Measurements from ENCODE around the gene IQCH. TPM values are rescaled to one million over a fixed set of nuclear protein-coding genes. Genes with fewer than 3 reads are reported as not detected.

IQCH gene
- total RNA-seq, 1 experiment from 2014 or later = 1.1 TPM

- no peak overlapping the region for H3K27ac ChIP-seq (ENCODE audit: insufficient read length, low read depth, low read length)
- peaks cover 21% of the 10 kb centered on the region for H3K27me3 Mint-ChIP-seq (ENCODE audit: low read depth)
- H3K4me1 ChIP-seq (ENCODE audit: insufficient read depth, low read length) = no peaks in the 10 kb centered on the region
- no peaks in the 10 kb centered on the region for H3K9me3 ChIP-seq (ENCODE audit: control insufficient read depth, low read depth, low read length)
- H2BK12ac ChIP-seq (ENCODE audit: insufficient read length, low read depth, low read length) = no peak overlapping the region
- no peak overlapping the region for H3K23ac ChIP-seq (ENCODE audit: insufficient read length, low read depth, low read length)
- no peak overlapping the region for H4K91ac ChIP-seq (ENCODE audit: insufficient read length, low read depth, low read length)
- no peak overlapping the region for H2AFZ ChIP-seq (ENCODE audit: low read length)
- H3K79me2 ChIP-seq (ENCODE audit: insufficient read depth, low read length) = no peaks in the 10 kb centered on the region
- no peak overlapping the region for H2BK15ac ChIP-seq (ENCODE audit: low read depth, low read length)
- H3K14ac ChIP-seq (ENCODE audit: insufficient read depth, low read length) = no peak overlapping the region
- H3T11ph ChIP-seq (ENCODE audit: low read length) = no peak overlapping the region
- no peaks in the 10 kb centered on the region for H4K20me1 ChIP-seq (ENCODE audit: control insufficient read depth, insufficient read depth, insufficient read length)
- H3K18ac ChIP-seq (ENCODE audit: insufficient read length, low read depth, low read length) = no peak overlapping the region
- H2BK5ac ChIP-seq (ENCODE audit: insufficient read length, low read length) = no peak overlapping the region
- H3K9ac ChIP-seq (ENCODE audit: extremely low read depth, insufficient read length, low read length) = no peak overlapping the region
- no peak overlapping the region for H4K5ac ChIP-seq (ENCODE audit: insufficient read length, low read depth, low read length)
- no peaks in the 10 kb centered on the region for H3K79me1 ChIP-seq (ENCODE audit: insufficient read depth, low read depth, low read length, poor library complexity, severe bottlenecking)
- no peak for DNase-seq
- no peak overlapping the region for H2BK20ac ChIP-seq (ENCODE audit: low read depth, low read length, poor library complexity, severe bottlenecking)
- no peaks in the 10 kb centered on the region for H3K23me2 ChIP-seq (ENCODE audit: insufficient read length, low read depth, low read length, poor library complexity, severe bottlenecking)
- H3K4ac ChIP-seq (ENCODE audit: low read depth, low read length) = no peak overlapping the region
- no peak overlapping the region for H2BK120ac ChIP-seq (ENCODE audit: low read depth, low read length, poor library complexity, severe bottlenecking)
- no peaks in the 10 kb centered on the region for H3K36me3 Mint-ChIP-seq (ENCODE audit: insufficient read depth in 1 of 3, low read depth in 3 of 3)
- no peaks in the 10 kb centered on the region for H3K9me3 Mint-ChIP-seq
- H2AK5ac ChIP-seq (ENCODE audit: insufficient read length, low read length) = no peak overlapping the region
- H3K56ac ChIP-seq (ENCODE audit: insufficient read length, low read depth, low read length) = no peak overlapping the region
- no peak for TF ChIP-seq CTCF (conservative IDR thresholded peaks at IDR 0.05)
- H4K8ac ChIP-seq (replicated peaks; ENCODE audit: insufficient read length, low read depth, low read length) = no peak overlapping the region
- no peak overlapping the region for H3K27ac Mint-ChIP-seq
- H3K4me1 Mint-ChIP-seq = peaks cover 7 to 12% of the 10 kb centered on the region in 2 experiments; a peak in 3 of 4 replicates
- H3K4me3 Mint-ChIP-seq = no peak overlapping the region
- H3K27me3 ChIP-seq (ENCODE audit: insufficient read depth, low read length) = no peaks in the 10 kb centered on the region
- H3K4me2 ChIP-seq (ENCODE audit: insufficient read depth, insufficient read length, low read length) = no peak overlapping the region
Measured at GRCh38 chr15:67259806-67260205, 5.2 kb downstream of the IQCH start.

All from H9 (cell line).